AG04450 (cell line): ENCODE data around the gene TMEM47. TPM values are rescaled to one million over a fixed set of nuclear protein-coding genes. Genes with fewer than 3 reads are reported as not detected.
A peak's percentile ranks its signal among the peaks of the same experiment; 100 is the strongest.

Experiments used
- CTCF ChIA-PET: fragments of 300-600, 350-600 bp; formaldehyde crosslinking; extraction: SDS; loops from one replicate; lab custom pipeline; 2022; ENCODE audit warnings: antibody characterized with exemption, inconsistent platforms; lab: Charles Lee
- POLR2A ChIA-PET: fragments of 350-600 bp; formaldehyde crosslinking; extraction: SDS; loops from one replicate; lab custom pipeline; 2021; ENCODE audit warnings: antibody characterized with exemption, inconsistent platforms; lab: Yijun Ruan, JAX
- DNase-seq: peaks from one replicate; pipeline ENCODE4 v3.0.0-alpha.2; 2011; ENCODE audit warnings: low read depth, low spot score
- H3K27ac ChIP-seq: one replicate; pipeline ENCODE4 v1.5.1; 2012; ENCODE audit warnings: low read depth, low read length, control low read depth
- H3K27me3 ChIP-seq: one replicate; pipeline ENCODE4 v1.6.0; 2012; ENCODE audit warnings: low read length; ENCODE audit not compliant: control insufficient read depth, insufficient read depth
- H3K4me3 ChIP-seq: 2 replicates; pipeline ENCODE4 v1.5.1; 2011; ENCODE audit warnings: mild to moderate bottlenecking, low read depth, low read length, control low read depth
- H3K9me3 ChIP-seq: 2 replicates; pipeline ENCODE4 v1.5.1; 2012; ENCODE audit warnings: low read length; ENCODE audit not compliant: control insufficient read depth, insufficient read depth
- CTCF ChIP-seq: IDR thresholded peaks from 2 replicates; pipeline ENCODE4 v1.5.1; 2011; ENCODE audit warnings: low read depth, low read length, control low read depth, inconsistent platforms
- polyA plus RNA-seq: library from polyadenylated mRNA; depleted of rRNA; stranded (reverse); fragments of >200 nt; gene quantifications from 2 replicates; pipeline ENCODE4 v1.2.3, GENCODE V29; 2011

TMEM47 gene
- polyA plus RNA-seq, 1 experiment = 92.3 TPM

DNA sequence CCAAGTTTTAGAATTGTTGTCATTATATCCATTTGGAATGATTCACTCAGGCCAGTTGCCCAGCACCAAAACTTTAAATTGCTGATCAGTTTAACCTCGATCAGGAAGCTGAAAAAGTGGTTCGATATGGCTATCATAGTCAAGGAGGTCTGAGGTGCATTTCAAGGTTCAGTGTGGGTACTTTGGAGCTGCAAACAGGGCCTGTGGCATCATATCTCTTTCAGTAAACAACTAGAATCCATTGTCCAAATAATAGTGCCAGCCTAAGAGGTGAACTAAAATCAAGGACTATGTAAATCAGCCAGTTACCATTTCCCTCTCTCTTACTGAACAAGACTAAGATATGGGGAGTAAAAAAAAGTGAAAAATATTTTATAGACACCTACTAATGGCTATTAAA, 14.2 kb downstream of the TMEM47 start:
- Histone ChIP-seq H3K27ac (no peak overlapping the region), H3K27me3 (no peaks in the 10 kb centered on the region)

GRCh38 chrX:34638116-34638515, 19.0 kb downstream of the TMEM47 start:
- CTCF ChIA-PET = interaction anchor here (0.5 to 2.5 kb wide), 30 partner anchors 9 to 1092 kb away, joined by 3 to 30 read pairs (median 3); no protein-coding TSS in a partner anchor
- Histone ChIP-seq H3K27ac (no peak overlapping the region), H3K4me3 (no peak overlapping the region), H3K9me3 (no peaks in the 10 kb centered on the region), H3K27me3 (no peaks in the 10 kb centered on the region)
- DNase-seq = peak; percentile 6
- POLR2A ChIA-PET = no interaction called here
- peak; percentile 54 for TF ChIP-seq CTCF

More for the DNA sequence above, 14.2 kb downstream of the TMEM47 start:
- Histone ChIP-seq H3K4me3 (no peak overlapping the region), H3K9me3 (no peaks in the 10 kb centered on the region)
- CTCF ChIA-PET = no interaction called here
- DNase-seq = no peak
- POLR2A ChIA-PET = no interaction called here
- TF ChIP-seq CTCF = no peak

- CTCF ChIA-PET = no interaction called here
- no peak for TF ChIP-seq CTCF
- H3K9me3 ChIP-seq = no peaks in the 10 kb centered on the region
- H3K4me3 ChIP-seq = no peak overlapping the region
- POLR2A ChIA-PET = no interaction called here
- DNase-seq = no peak
- no peak overlapping the region for H3K27ac ChIP-seq
- no peaks in the 10 kb centered on the region for H3K27me3 ChIP-seq
Measured at GRCh38 chrX:34634349-34634748, 22.7 kb downstream of the TMEM47 start.

DNA sequence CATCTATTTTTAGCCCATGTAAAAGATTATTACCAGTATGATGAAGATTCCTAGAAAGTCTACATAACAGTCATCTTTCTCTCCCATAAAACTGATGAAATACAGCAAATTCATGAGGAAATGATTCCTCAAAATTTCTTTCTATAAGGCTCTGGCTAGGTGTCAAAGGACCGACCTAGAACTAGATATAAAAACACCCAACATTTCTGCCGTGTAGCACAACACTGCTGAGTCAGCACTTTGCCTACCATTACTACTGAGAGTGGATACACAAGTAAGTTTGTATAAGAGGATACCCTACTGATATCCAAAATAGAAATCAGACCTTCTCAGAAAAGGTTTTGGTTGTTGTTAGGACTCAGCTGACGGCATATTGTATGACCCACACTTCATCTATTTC, 24.7 kb downstream of the TMEM47 start:
- TF ChIP-seq CTCF = no peak
- CTCF ChIA-PET = no interaction called here
- POLR2A ChIA-PET = no interaction called here

GRCh38 chrX:34631479-34632220, 25.4 kb downstream of the TMEM47 start:
- DNase-seq = no peak
- POLR2A ChIA-PET = no interaction called here
- CTCF ChIA-PET = interaction anchor here (2.2 kb wide), 1 partner anchor 287 kb away, joined by 9 read pairs; no protein-coding TSS in a partner anchor

More for the DNA sequence above, 24.7 kb downstream of the TMEM47 start:
- DNase-seq = no peak
- Histone ChIP-seq H3K9me3 (no peaks in the 10 kb centered on the region), H3K27me3 (no peaks in the 10 kb centered on the region), H3K4me3 (no peak overlapping the region), H3K27ac (no peak overlapping the region)

More at GRCh38 chrX:34631479-34632220, 25.4 kb downstream of the TMEM47 start:
- Histone ChIP-seq H3K4me3 (no peak overlapping the region), H3K27me3 (no peaks in the 10 kb centered on the region), H3K27ac (no peak overlapping the region), H3K9me3 (no peaks in the 10 kb centered on the region)
- TF ChIP-seq CTCF = no peak
